Measurements from ENCODE around the gene BRD3.
"Not testable (repeated sequence)": the region's sequence is repeated elsewhere in the genome, so short reads cannot be mapped to it uniquely, and the experiment has no call there.

The BRD3 gene

GRCh38 chr9:133990366-133991213 lies 77.2 kb downstream of the BRD3 start:
- no peak for DNase-seq

- DNase-seq, result no peak
These were observed 78.0 kb downstream of the BRD3 start for GRCh38 chr9:133989625-133990365.

GRCh38 chr9:133988771-133989170 lies 79.1 kb downstream of the BRD3 start:
- DNase-seq, result not testable (repeated sequence)

- DNase-seq, result no peak
These were observed 79.7 kb downstream of the BRD3 start for GRCh38 chr9:133987946-133988665.

GRCh38 chr9:133987446-133987788 lies 80.4 kb downstream of the BRD3 start:
- no peak for DNase-seq

GRCh38 chr9:133986774-133987445 lies 80.9 kb downstream of the BRD3 start:
- DNase-seq, result no peak

GRCh38 chr9:133986061-133986460 lies 81.8 kb downstream of the BRD3 start:
- no peak for DNase-seq

GRCh38 chr9:133982971-133983720 lies 84.7 kb downstream of the BRD3 start:
- no peak for DNase-seq

- no peak for DNase-seq
These were observed 85.7 kb downstream of the BRD3 start for GRCh38 chr9:133981958-133982681.

- DNase-seq, result no peak
These were observed 86.3 kb downstream of the BRD3 start for GRCh38 chr9:133981589-133981957.

GRCh38 chr9:133980864-133981588 lies 86.8 kb downstream of the BRD3 start:
- no peak for DNase-seq
